Renal pelvis (tissue), 4 donors: ENCODE data around the gene RAB4A. TPM values are rescaled to one million over a fixed set of nuclear protein-coding genes. Genes with fewer than 3 reads are reported as not detected.
"Not testable (repeated sequence)": the region's sequence is repeated elsewhere in the genome, so short reads cannot be mapped to it uniquely, and the experiment has no call there.

Source experiments
- DNase-seq: peaks from one replicate; pipeline ENCODE4 v3.0.0-alpha.2; 2013
- polyA plus RNA-seq, 3 donors: library from polyadenylated mRNA; unstranded; fragments of 120-200 nt; gene quantifications; one replicate each; pipeline ENCODE4 v1.2.1, GENCODE V29; 2013; ENCODE audit not compliant: insufficient read length in 3 of 3

The RAB4A gene
- polyA plus RNA-seq, 3 donors, result 51.9 to 62.5 (median 52.8) TPM

GRCh38 chr1:229293528-229294204, 22.8 kb downstream of the RAB4A start:
- DNase-seq, result no peak

- no peak for DNase-seq
These were observed 24.8 kb downstream of the RAB4A start for GRCh38 chr1:229295745-229296144.

GRCh38 chr1:229296541-229296941, 25.6 kb downstream of the RAB4A start:
- no peak for DNase-seq

- no peak for DNase-seq
These were observed 26.8 kb downstream of the RAB4A start for GRCh38 chr1:229297746-229298145.

- no peak for DNase-seq
These were observed 27.5 kb downstream of the RAB4A start for GRCh38 chr1:229298420-229298819.

- no peak for DNase-seq
These were observed 28.1 kb downstream of the RAB4A start for GRCh38 chr1:229298887-229299503.

- DNase-seq, result no peak
These were observed 29.3 kb downstream of the RAB4A start for GRCh38 chr1:229300099-229300757.

GRCh38 chr1:229302740-229303139, 31.8 kb downstream of the RAB4A start:
- no peak for DNase-seq

- DNase-seq, result no peak
These were observed 32.9 kb downstream of the RAB4A start for GRCh38 chr1:229303855-229304254.

- DNase-seq, result no peak
These were observed 34.5 kb downstream of the RAB4A start for GRCh38 chr1:229305392-229305791.

- no peak for DNase-seq
These were observed 38.2 kb downstream of the RAB4A start for GRCh38 chr1:229309074-229309473.

GRCh38 chr1:229309684-229310083, 38.8 kb downstream of the RAB4A start:
- no peak for DNase-seq

- no peak for DNase-seq
These were observed 39.9 kb downstream of the RAB4A start for GRCh38 chr1:229310833-229311232.

- no peak for DNase-seq
These were observed 45.3 kb downstream of the RAB4A start for GRCh38 chr1:229316166-229316565.

GRCh38 chr1:229318056-229318455, 47.1 kb downstream of the RAB4A start:
- no peak for DNase-seq

GRCh38 chr1:229319487-229319886, 48.6 kb downstream of the RAB4A start:
- no peak for DNase-seq

- DNase-seq, result no peak
These were observed 52.3 kb downstream of the RAB4A start for GRCh38 chr1:229323201-229323600.

GRCh38 chr1:229323885-229324553, 53.1 kb downstream of the RAB4A start:
- no peak for DNase-seq

GRCh38 chr1:229325401-229325800, 54.5 kb downstream of the RAB4A start:
- DNase-seq, result peak; percentile 0

GRCh38 chr1:229325853-229326487, 55.1 kb downstream of the RAB4A start:
- peak; percentile 44 for DNase-seq

GRCh38 chr1:229326601-229327000, 55.7 kb downstream of the RAB4A start:
- DNase-seq, result no peak

- DNase-seq, result not testable (repeated sequence)
These were observed 56.9 kb downstream of the RAB4A start for GRCh38 chr1:229327765-229328164.
